ENCODE measurements around the gene MUC12.

The MUC12 gene

GRCh38 chr7:100968031-100968430 is 1.3 kb upstream of the MUC12 start:
- Histone ChIP-seq H3K4me3 (ENCODE audit: low read depth, low read length) (no peak overlapping the region), H3K27me3 (ENCODE audit: insufficient read depth, low read depth, severe bottlenecking) (peaks cover 87% of the 10 kb centered on the region), H3K36me3 (no peaks in the 10 kb centered on the region), H3K27ac (no peak overlapping the region), H3K9me3 (ENCODE audit: severe bottlenecking) (peaks cover 17% of the 10 kb centered on the region)
- DNase-seq, result no peak
- no peak for TF ChIP-seq CTCF (IDR thresholded peaks at IDR 0.05; ENCODE audit: low read depth, low read length)

GRCh38 chr7:100968650-100969049 is 715 bp upstream of the MUC12 start:
- H3K36me3 ChIP-seq, result no peaks in the 10 kb centered on the region
- no peak for TF ChIP-seq CTCF (IDR thresholded peaks at IDR 0.05; ENCODE audit: low read depth, low read length)
- H3K27me3 ChIP-seq (ENCODE audit: insufficient read depth, low read depth, severe bottlenecking), result peaks cover 83% of the 10 kb centered on the region

GRCh38 chr7:100971111-100972001 is 2.0 kb downstream of the MUC12 start:
- TF ChIP-seq CTCF (IDR thresholded peaks at IDR 0.05; ENCODE audit: low read depth, low read length), result no peak
- H3K36me3 ChIP-seq, result no peaks in the 10 kb centered on the region
- no peak for DNase-seq
- H3K27me3 ChIP-seq (ENCODE audit: insufficient read depth, low read depth, severe bottlenecking), result peaks cover 82% of the 10 kb centered on the region
- no peak overlapping the region for H3K4me3 ChIP-seq (ENCODE audit: low read depth, low read length)
- peaks cover 9% of the 10 kb centered on the region for H3K9me3 ChIP-seq (ENCODE audit: severe bottlenecking)
- no peak overlapping the region for H3K27ac ChIP-seq

More at GRCh38 chr7:100968650-100969049, 715 bp upstream of the MUC12 start:
- DNase-seq, result no peak
- Histone ChIP-seq H3K27ac (no peak overlapping the region), H3K4me3 (ENCODE audit: low read depth, low read length) (no peak overlapping the region), H3K9me3 (ENCODE audit: severe bottlenecking) (peaks cover 17% of the 10 kb centered on the region)

DNA sequence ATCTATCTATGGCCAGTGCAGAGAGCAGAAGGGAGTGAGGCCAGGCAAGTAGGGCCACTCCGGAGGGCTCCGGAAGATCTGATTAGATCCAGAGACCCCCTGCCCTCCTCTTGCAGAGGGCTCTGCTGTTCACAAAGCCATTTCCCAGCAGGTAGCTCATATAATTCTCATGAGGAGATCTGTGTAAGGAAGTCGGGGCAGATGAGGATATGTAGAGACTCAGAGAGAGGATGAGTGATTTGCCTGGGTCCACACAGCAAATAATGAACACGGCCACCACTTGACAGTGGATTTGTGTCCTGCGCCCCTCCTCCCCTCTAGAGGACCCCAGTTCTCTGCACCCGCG is 2.6 kb downstream of the MUC12 start:
- peaks cover 79% of the 10 kb centered on the region for H3K27me3 ChIP-seq (ENCODE audit: insufficient read depth, low read depth, severe bottlenecking)
- no peak overlapping the region for H3K4me3 ChIP-seq (ENCODE audit: low read depth, low read length)
- no peaks in the 10 kb centered on the region for H3K36me3 ChIP-seq
- DNase-seq, result no peak
- TF ChIP-seq CTCF (IDR thresholded peaks at IDR 0.05; ENCODE audit: low read depth, low read length), result no peak
- H3K27ac ChIP-seq, result no peak overlapping the region
- peaks cover 5% of the 10 kb centered on the region for H3K9me3 ChIP-seq (ENCODE audit: severe bottlenecking)

- no peak overlapping the region for H3K4me3 ChIP-seq (ENCODE audit: low read depth, low read length)
- no peak overlapping the region for H3K27ac ChIP-seq
- no peaks in the 10 kb centered on the region for H3K36me3 ChIP-seq
- peaks cover 80% of the 10 kb centered on the region for H3K27me3 ChIP-seq (ENCODE audit: insufficient read depth, low read depth, severe bottlenecking)
- no peaks in the 10 kb centered on the region for H3K9me3 ChIP-seq (ENCODE audit: severe bottlenecking)
- DNase-seq, result no peak
- no peak for TF ChIP-seq CTCF (IDR thresholded peaks at IDR 0.05; ENCODE audit: low read depth, low read length)
Observed at GRCh38 chr7:100974021-100974420, 4.7 kb downstream of the MUC12 start.
